ENCODE results near the gene SLAMF1.
"Not testable (repeated sequence)": the region's sequence is repeated elsewhere in the genome, so short reads cannot be mapped to it uniquely, and the experiment has no call there.

GRCh38 chr1:160627677-160628289 is 19.1 kb downstream of the SLAMF1 start:
- TF ChIP-seq EZH2 (IDR thresholded peaks at IDR 0.05; ENCODE audit: insufficient read depth, low read length); CTCF (IDR thresholded peaks at IDR 0.05; ENCODE audit: insufficient read depth, low read depth, low read length): not testable (repeated sequence)
